Measurements from ENCODE around the gene LKAAEAR1. TPM values are rescaled to one million over a fixed set of nuclear protein-coding genes. Genes with fewer than 3 reads are reported as not detected.

The LKAAEAR1 gene
- polyA plus RNA-seq, 1 experiment, result not detected

- peaks cover 22% of the 10 kb centered on the region for H3K27me3 ChIP-seq (ENCODE audit: control insufficient read depth, insufficient read depth, low read length)
- no peaks in the 10 kb centered on the region for H3K36me3 ChIP-seq (ENCODE audit: control insufficient read depth, insufficient read depth, low read length)
- ChIA-PET CTCF (interaction anchor here (0.7 to 5.0 kb wide), 10 partner anchors 13 to 503 kb away, joined by 3 to 76 read pairs (median 4); partner anchors contain the start of genes PRPF6, PTK6, SAMD10 and UCKL1), POLR2A (no interaction called here)
- no peak overlapping the region for H3K4me3 ChIP-seq (ENCODE audit: low read depth, low read length)
- no peak for TF ChIP-seq CTCF (IDR thresholded peaks at IDR 0.05; ENCODE audit: insufficient read depth, low read depth, low read length)
- no peak for DNase-seq (ENCODE audit: low read depth)
Observed at GRCh38 chr20:64040231-64041039, 43.8 kb downstream of the LKAAEAR1 start.

DNA sequence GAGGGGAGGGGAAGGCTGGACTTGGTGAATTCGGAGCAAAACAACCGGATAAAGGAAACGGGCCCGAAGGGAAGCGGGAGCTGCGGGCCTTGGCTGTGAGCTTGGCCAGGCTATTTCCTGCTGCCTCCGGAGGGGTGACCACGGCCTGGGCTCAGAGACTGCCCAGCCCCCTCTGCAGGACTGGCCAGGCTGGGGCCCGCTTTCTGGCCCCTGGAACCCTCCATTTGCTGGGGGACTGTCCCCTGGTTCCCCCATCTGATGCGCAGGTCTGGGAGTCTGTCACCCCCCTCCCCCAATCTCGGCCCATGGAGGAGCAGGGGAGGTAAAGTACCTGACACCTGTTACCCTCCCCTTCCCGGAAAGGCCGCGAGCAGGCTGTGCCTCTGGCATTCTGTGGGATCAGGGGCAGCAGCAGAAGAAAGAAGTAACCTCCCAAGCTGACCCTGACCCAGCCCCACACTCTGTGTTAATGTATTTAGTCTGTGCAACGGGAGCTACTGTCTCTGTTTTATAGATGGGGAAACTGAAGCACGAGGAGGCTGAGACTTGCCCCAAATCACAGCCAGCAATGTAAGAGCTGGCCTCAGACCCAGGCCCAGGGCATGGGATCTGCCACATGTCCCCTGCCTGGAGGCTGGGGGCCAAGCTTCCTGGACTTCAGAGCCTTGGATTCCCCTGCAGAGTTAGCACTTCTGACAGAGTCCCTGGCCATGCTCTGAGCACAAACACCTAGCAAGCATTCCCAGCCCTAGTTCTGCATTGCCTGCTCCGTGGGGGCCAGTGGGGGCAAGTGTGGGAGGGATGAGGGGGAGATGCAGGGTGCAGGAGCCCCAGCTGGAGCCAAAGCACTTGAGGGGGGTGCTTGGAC is 44.7 kb downstream of the LKAAEAR1 start:
- ChIA-PET CTCF (interaction anchor here (0.6 to 5.0 kb wide), 19 partner anchors 10 to 542 kb away, joined by 3 to 76 read pairs (median 4); partner anchors contain the start of genes PRPF6, PTK6, SAMD10 and TCEA2), POLR2A (no interaction called here)
- DNase-seq (ENCODE audit: low read depth), result no peak
- no peak for TF ChIP-seq CTCF (IDR thresholded peaks at IDR 0.05; ENCODE audit: insufficient read depth, low read depth, low read length)
- Histone ChIP-seq H3K36me3 (ENCODE audit: control insufficient read depth, insufficient read depth, low read length) (no peaks in the 10 kb centered on the region; the same call in 1 of the 2 replicates), H3K4me3 (ENCODE audit: low read depth, low read length) (peak overlapping the region; percentile 45), H3K27me3 (ENCODE audit: control insufficient read depth, insufficient read depth, low read length) (peaks cover 21% of the 10 kb centered on the region)

DNA sequence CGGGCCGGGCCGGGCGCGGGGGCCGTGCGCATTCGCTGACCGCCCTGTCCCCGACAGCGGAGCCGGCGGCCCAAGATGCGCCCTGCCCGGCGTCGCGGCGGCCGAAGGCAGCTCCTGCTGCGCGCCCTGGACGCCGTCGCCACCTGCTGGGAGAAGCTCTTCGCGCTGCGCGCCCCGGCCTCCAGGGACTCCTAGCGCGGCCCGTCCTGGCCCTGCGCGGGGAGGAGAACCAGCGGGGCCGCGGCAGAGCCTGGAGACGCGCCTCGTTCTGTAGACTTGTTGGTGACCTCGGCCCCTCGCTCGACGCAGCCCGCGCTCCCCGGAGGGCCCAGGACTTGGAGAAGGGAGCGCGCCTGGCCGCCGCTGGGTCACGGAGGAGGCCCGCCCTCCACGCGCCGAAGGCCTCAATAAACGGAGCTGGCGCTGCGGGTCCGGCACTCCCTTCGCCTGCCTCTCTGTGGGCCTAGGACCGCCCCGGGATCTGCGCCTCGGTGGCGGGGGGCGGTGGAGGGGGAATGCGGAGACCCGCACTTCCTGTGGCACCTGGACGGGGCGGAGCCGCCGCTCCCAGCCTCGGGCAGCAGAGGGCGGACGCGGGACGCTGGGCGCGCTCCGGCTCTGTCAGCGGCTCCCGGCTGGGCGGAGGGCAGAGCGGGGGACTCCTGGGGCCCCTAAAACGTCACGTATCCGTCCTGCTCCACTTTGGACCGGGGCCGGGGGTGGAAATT is 45.5 kb downstream of the LKAAEAR1 start:
- CTCF ChIA-PET, result interaction anchor here (0.5 to 5.0 kb wide), 24 partner anchors 9 to 541 kb away, joined by 3 to 76 read pairs (median 4); partner anchors contain the start of genes PRPF6, PTK6, RGS19 and SAMD10
- peaks cover 1% of the 10 kb centered on the region for H3K36me3 ChIP-seq (ENCODE audit: control insufficient read depth, insufficient read depth, low read length)
- no peak for DNase-seq (ENCODE audit: low read depth)
- POLR2A ChIA-PET, result no interaction called here
- H3K27me3 ChIP-seq (ENCODE audit: control insufficient read depth, insufficient read depth, low read length), result peaks cover 21% of the 10 kb centered on the region
- peak; percentile 60 for TF ChIP-seq CTCF (IDR thresholded peaks at IDR 0.05; ENCODE audit: insufficient read depth, low read depth, low read length)
- H3K4me3 ChIP-seq (ENCODE audit: low read depth, low read length), result peak overlapping the region; percentile 45

DNA sequence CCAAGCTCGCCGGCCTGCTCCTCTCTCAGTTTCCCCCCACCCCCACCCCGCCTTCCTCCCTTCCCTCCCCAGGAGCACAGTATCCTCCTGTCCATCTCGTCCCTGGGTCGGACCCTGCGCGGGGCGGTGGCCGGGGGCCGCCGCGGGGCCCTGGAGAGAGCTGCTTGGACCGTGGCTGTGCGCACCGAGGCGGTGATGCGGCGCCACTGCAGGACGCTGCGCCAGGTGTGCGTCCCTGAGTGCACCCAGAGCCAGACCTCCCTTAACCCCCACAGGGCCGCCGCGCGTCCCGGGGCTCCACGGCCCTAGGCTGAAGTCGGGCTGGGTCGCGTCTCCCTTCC is 46.0 kb downstream of the LKAAEAR1 start:
- Histone ChIP-seq H3K36me3 (ENCODE audit: control insufficient read depth, insufficient read depth, low read length) (peaks cover 1% of the 10 kb centered on the region), H3K27me3 (ENCODE audit: control insufficient read depth, insufficient read depth, low read length) (peaks cover 21% of the 10 kb centered on the region), H3K4me3 (ENCODE audit: low read depth, low read length) (no peak overlapping the region)
- no peak for TF ChIP-seq CTCF (IDR thresholded peaks at IDR 0.05; ENCODE audit: insufficient read depth, low read depth, low read length)
- ChIA-PET POLR2A (no interaction called here), CTCF (interaction anchor here (0.5 to 5.0 kb wide), 17 partner anchors 8 to 297 kb away, joined by 3 to 76 read pairs (median 6); partner anchors contain the start of genes PRPF6, RGS19, SAMD10 and TCEA2)
- DNase-seq (ENCODE audit: low read depth), result no peak
